ENCODE data around the gene ARX.

ARX gene

DNA sequence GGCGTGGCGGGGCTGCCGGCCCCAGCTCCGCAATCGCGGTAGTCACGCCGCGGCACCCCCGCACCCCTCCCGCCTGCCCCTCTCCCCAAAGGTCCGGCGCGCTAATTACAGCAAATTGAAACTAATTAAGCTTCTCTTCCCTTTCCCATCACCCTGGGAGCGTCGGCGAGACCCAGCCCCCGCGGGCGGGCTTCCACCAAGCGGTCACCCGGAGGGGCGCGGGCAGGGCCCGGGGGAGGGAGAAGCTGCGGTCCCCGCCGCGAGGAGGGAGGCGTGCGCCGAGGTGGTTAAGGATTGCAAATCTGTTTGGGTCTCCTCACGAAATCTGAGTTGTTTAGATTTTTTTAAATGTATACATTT is 13.1 kb downstream of the ARX start:
- Histone ChIP-seq H3K9me3 (no peaks in the 10 kb centered on the region), H3K27ac (no peak overlapping the region), H3K27me3 (peaks cover 70% of the 10 kb centered on the region), H3K4me1 (ENCODE audit: control insufficient read depth in 1 of 2, insufficient read depth in 1 of 2, low read depth in 1 of 2, low read length in 1 of 2) (no peaks in the 10 kb centered on the region), H3K4me3 (ENCODE audit: low read depth in 1 of 2, low read length in 1 of 2) (no peak overlapping the region), H3K36me3 (no peaks in the 10 kb centered on the region)
- TF ChIP-seq, protein P1, sequence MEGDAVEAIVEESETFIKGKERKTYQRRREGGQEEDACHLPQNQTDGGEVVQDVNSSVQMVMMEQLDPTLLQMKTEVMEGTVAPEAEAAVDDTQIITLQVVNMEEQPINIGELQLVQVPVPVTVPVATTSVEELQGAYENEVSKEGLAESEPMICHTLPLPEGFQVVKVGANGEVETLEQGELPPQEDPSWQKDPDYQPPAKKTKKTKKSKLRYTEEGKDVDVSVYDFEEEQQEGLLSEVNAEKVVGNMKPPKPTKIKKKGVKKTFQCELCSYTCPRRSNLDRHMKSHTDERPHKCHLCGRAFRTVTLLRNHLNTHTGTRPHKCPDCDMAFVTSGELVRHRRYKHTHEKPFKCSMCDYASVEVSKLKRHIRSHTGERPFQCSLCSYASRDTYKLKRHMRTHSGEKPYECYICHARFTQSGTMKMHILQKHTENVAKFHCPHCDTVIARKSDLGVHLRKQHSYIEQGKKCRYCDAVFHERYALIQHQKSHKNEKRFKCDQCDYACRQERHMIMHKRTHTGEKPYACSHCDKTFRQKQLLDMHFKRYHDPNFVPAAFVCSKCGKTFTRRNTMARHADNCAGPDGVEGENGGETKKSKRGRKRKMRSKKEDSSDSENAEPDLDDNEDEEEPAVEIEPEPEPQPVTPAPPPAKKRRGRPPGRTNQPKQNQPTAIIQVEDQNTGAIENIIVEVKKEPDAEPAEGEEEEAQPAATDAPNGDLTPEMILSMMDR (IDR thresholded peaks at IDR 0.05) = no peak

DNA sequence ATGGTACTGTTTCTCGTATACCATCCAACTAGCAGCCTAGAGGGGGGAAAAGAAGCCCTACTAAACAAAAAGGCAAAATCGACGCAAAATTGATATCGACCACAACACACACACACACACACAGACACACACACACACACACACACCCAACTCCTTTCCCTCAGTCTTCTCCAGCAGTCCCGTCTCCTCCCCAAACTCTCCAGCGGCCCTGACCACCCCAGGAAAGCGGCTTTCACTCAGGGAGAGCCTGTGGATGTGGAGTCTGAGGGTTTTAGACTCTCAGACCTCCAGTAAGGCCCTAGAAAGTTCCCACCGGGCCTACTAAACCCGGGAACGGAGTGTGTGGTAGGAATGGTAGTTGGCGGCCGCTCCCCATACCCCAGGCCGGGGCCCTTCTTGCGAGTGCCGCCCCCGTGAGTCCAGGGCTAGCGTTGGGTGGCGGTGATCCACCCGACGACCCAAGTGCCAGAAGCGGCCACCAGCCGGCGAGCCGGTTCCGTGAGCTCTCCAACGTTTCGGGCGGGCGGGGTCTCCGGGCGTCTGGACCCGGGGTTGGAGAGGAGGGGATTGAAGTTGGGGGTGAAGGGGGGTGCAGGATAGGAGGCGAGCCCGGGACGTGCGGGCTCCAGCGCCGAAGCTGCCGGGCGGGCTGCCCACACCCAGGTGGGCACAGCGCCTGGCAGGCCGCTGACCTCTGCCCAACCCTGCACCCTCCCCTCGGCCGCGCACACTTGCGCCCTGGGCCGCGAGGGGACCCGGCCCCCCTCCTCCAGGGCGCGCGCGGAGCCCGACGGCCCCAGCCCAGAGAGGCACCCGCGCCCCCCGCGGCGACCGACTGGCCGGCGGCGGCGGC is 13.7 kb downstream of the ARX start:
- H3K4me1 ChIP-seq (ENCODE audit: control insufficient read depth in 1 of 2, insufficient read depth in 1 of 2, low read depth in 1 of 2, low read length in 1 of 2) = no peaks in the 10 kb centered on the region
- no peak overlapping the region for H3K4me3 ChIP-seq (ENCODE audit: low read depth in 1 of 2, low read length in 1 of 2)
- no peaks in the 10 kb centered on the region for H3K36me3 ChIP-seq
- H3K27ac ChIP-seq = no peak overlapping the region
- TF ChIP-seq, protein P1 (IDR thresholded peaks at IDR 0.05) = no peak
- peaks cover 64% of the 10 kb centered on the region for H3K27me3 ChIP-seq
- H3K9me3 ChIP-seq = no peaks in the 10 kb centered on the region

DNA sequence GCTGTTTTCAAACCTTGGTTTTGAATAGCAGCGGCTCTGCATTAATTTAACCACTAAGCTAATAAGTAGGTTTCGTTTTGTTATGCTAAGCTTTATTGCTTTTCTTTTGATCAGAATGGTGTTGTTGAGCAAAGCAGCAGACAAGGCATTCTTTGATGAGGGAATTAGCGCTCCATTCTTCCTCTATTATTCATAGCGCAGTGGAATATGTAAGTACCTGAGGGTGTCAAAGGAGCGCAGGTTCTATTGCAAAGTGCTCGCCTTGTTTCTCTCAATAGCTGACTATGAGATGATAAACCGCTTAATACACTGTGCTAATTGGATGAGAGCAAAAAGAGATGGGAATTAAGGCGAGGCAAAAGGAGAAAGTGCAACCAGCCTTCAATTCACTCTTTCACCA is 16.3 kb downstream of the ARX start:
- H3K27me3 ChIP-seq = peaks cover 38% of the 10 kb centered on the region

DNA sequence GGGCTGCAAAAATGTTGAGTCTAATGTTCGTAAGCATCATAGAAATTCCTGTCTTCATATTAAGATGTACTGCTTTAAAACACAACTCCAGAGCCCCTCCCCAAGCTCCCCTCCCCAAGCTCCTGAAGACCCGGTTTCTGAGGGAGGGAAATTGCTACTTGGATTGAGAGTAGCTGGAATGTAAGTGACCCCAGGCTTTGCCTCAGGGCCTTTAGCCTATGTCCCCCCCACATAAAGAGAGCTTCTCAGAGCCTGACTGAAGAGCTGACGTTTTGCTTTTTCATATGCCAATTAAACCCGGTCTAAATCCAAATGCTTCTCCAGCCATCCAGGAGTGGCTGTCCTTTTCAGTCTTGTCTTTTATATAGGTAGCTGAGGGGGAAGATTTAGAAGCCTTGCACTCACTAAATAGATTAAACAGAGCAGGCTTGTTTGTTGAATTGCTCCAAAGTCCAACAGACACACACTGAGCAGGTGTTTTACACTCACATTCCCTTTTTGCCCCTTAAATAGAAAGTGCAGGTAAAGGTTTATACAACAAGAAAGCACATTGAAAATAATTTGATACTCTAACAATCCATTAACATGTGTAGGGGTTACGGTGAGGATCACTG is 19.6 kb downstream of the ARX start:
- peaks cover 5% of the 10 kb centered on the region for H3K27me3 ChIP-seq
- TF ChIP-seq, protein P1 (IDR thresholded peaks at IDR 0.05) = no peak
- H3K36me3 ChIP-seq = no peaks in the 10 kb centered on the region
- H3K27ac ChIP-seq = no peak overlapping the region
- H3K4me1 ChIP-seq (ENCODE audit: control insufficient read depth in 1 of 2, insufficient read depth in 1 of 2, low read depth in 1 of 2, low read length in 1 of 2) = no peaks in the 10 kb centered on the region
- no peaks in the 10 kb centered on the region for H3K9me3 ChIP-seq
- no peak overlapping the region for H3K4me3 ChIP-seq (ENCODE audit: low read depth in 1 of 2, low read length in 1 of 2)

More for the DNA sequence above, 16.3 kb downstream of the ARX start:
- Histone ChIP-seq H3K4me3 (ENCODE audit: low read depth in 1 of 2, low read length in 1 of 2) (no peak overlapping the region), H3K36me3 (no peaks in the 10 kb centered on the region), H3K9me3 (no peaks in the 10 kb centered on the region), H3K27ac (no peak overlapping the region), H3K4me1 (ENCODE audit: control insufficient read depth in 1 of 2, insufficient read depth in 1 of 2, low read depth in 1 of 2, low read length in 1 of 2) (no peaks in the 10 kb centered on the region)
- TF ChIP-seq, protein P1 (IDR thresholded peaks at IDR 0.05) = no peak

- no peaks in the 10 kb centered on the region for H3K36me3 ChIP-seq
- no peak overlapping the region for H3K4me3 ChIP-seq (ENCODE audit: low read depth in 1 of 2, low read length in 1 of 2)
- no peaks in the 10 kb centered on the region for H3K9me3 ChIP-seq
- no peaks in the 10 kb centered on the region for H3K4me1 ChIP-seq (ENCODE audit: control insufficient read depth in 1 of 2, insufficient read depth in 1 of 2, low read depth in 1 of 2, low read length in 1 of 2)
- TF ChIP-seq, protein P1 (IDR thresholded peaks at IDR 0.05) = no peak
- H3K27me3 ChIP-seq = no peaks in the 10 kb centered on the region
- no peak overlapping the region for H3K27ac ChIP-seq
Observed at GRCh38 chrX:24993879-24994278, 21.9 kb downstream of the ARX start.
